HG03108 (cell line): ENCODE measurements around the gene RIPOR3.
"Not testable (repeated sequence)": the region's sequence is repeated elsewhere in the genome, so short reads cannot be mapped to it uniquely, and the experiment has no call there.

ENCODE experiments used
- ATAC-seq: cut with Tn5 transposase; IDR thresholded peaks from one replicate; pipeline ENCODE4 v1.9.1; 2021; ENCODE audit warnings: moderate library complexity; ENCODE audit not compliant: unreplicated experiment

RIPOR3 gene

DNA sequence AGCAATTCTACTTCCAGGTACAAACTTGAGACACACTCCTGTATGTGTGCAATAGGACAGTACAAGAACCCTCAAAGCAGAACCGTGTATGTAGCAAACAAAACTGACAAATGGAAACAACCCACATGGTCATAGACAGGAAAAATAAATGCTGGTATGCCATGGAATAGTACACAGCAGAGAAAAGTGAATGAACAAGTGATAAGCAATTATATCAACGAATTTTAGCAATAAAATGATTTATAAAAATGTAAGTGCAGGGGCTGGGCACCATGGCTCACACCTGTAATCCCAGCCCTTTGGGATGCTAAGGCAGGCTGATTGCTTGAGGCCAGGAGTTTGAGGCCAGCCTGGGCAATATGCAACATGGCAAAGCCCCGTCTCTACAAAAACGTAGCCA, 9.3 kb downstream of the RIPOR3 start:
- no peak for ATAC-seq

DNA sequence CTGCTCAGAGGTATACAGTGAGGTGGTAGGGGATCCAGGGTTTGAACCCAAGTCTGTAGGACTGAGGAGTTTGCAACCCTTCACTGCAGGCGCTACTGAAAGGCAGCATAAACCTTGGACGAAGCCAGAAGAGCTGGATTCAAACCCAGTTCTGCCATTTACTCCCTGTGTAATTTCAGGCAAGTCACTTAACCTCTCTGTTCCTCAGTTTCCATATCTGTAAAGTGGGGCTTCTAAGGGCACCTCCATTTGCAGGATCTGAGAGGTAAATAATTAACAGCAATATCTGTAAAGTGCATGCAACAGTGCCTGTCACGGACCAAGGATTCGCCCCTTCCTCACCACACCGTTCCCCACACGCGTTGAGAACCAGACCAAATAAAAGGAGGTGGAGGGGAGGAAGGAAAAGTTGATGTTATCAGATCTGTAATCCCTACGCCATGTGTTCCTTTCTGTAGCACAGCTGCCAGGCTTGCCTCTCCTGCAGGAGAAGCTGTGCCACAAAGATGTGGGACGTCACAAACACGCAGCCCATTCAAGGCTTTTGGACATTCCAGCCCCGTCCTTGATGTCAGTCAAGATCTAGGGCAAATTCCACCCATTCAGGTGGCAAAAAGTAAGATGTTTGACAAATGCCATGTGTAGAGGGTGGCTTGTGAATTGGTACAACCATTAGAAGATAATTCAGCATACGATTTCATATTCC, 9.8 kb downstream of the RIPOR3 start:
- ATAC-seq: no peak

DNA sequence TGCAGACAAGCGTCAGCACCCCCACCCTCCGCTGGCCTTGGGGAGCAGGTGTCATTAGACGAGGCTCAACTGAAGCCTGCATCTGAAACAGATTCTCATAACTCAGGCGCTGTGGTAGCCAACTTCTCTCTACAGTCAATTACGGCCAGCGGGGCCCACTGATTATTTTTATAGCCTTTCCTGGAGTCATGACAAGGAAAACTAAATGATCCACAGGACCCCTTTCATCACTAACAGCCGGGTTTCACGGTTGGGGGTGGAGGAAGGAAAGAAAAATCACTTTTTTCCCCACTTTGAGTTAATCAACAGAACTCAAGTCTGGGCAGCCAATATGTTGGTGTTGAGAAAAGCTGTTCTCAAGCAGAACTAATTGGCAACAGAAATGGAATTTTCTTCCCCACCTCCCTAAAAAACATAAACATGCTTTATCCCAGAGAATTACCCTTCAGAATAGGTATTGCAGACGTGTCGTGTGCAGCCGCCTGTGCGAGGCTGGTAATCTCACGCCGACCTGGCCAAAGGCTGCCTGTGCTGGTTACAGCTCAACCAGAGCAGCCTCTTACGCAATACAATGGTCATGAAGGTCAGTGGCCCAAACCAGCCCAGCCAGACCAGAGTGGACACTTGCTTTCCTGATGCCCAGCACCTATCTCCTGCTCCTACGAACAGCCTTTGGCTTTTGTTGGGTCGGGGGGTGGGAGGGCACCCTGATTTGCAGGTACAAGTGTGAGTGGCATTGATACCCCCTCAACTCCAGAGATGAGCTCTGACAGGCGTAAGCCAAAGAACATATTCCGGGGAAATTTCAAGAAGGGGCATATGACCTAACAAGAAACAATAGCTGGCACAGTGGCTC, 11.0 kb downstream of the RIPOR3 start:
- no peak for ATAC-seq

DNA sequence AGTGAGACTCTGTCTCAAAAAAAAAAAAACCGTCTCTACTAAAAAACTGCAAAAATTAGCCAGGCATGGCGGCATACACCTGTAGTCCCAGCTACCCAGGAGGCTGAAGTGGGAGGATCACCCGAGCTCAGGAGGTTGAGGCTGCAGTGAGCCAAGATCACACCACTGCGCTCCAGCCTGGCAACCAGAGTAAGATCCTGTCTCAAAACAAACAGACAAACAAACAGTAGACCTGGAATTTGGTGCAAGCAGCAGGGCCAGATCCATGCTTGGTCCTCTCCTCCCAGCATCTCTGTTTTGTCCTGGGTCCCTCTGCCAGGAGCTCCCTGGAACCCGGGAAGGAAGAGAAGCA, 11.6 kb downstream of the RIPOR3 start:
- ATAC-seq: no peak

DNA sequence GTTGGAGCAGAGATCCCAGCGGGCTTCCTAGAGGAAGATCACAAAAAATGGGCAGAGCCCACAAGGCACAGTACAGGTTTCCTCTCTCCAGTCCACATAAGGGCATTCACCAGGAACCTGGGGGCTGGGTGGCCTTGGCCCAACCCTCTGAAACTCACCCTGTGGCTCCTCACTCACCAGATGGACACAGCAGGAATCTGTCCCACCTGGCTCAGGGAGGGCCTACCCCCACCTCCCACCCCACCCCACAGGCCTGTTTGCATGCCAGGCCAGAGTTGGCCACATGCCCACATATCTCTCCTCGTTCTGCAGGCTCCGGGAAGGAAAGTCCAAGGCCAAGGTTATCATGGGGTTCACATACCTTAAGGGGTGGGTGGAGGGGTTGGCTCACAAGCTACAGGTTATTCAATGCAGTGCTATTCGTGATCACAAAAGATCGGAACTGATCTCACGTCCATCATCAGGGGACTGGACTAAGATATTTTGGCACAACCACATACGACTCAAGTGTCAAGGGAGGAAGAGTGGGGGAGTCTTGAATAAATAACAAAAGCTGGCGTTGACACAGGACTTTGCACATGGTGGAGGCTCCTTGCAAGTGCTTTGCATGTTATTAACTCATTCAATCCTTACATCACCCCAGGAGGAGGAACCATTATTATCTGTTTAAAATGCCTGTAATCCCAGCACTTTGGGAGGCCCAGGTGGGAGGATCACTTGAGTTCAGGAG, 13.0 kb downstream of the RIPOR3 start:
- ATAC-seq: no peak

DNA sequence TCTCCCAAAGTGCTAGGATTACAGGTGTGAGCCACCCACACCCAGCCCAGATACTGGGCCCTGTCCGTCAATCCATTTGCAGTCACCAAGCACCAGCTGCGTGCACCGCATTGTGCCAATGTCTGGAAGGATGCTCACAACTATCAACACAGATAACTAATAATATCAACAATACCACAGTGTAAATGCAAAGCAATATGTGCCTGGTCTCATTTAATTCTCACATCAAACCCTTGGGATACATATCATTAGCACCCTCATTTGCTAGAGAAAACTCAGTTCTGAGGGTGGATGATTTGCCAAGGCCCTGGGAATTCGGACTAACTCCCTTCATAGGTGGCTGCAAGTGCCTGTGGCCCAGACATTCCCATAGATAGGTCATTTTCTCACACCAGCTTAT, 14.5 kb downstream of the RIPOR3 start:
- no peak for ATAC-seq

DNA sequence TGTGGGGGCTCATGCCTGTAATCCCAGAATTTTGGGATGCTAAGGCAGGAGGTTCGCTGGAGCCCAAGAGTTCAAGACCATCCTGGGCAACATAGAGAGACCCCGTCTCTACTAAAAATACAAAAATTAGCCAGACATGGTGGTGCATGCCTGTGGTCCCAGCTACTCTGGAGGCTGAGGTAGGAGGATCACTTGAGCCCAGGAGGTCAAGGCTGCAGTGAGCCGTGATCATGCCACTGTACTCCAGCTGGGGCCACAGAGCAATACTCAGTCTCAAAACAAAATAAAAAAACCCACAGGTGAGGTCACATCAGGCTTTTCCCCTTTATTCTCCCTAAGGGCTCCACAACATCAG, 15.0 kb downstream of the RIPOR3 start:
- ATAC-seq: not testable (repeated sequence)

DNA sequence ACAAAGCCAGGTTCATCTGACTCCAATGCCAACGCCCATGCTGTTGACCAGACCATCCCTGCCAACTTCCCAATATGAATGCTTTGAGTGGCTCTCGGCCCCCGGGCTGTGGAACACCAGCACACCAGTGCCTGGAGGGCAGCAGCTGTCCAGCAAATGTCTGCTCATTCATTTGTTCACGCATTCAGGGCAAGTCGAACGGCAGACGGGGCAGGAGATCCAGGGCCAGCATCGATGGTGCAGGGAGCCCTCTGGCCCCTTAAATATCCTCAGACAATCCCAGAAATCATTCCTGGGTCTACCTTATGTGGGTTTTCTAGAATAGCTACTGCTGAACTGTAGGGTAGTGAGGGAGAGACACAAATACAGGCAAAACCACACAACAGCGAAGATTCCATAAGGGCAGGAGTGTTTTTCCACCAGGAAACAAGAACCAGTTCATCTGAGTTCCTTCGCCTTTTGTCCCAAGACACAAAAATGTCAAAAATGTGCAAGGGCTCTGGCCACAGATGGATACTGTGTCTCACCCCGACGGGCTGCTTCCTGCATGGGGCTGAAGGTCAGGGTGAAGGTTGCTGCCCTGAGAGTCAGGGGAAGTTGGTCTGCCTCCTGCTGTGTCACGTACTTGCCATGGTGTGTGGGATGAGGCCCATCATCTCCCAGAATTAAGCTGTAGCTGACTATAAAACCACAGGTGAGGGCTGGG, 15.5 kb downstream of the RIPOR3 start:
- ATAC-seq: no peak

DNA sequence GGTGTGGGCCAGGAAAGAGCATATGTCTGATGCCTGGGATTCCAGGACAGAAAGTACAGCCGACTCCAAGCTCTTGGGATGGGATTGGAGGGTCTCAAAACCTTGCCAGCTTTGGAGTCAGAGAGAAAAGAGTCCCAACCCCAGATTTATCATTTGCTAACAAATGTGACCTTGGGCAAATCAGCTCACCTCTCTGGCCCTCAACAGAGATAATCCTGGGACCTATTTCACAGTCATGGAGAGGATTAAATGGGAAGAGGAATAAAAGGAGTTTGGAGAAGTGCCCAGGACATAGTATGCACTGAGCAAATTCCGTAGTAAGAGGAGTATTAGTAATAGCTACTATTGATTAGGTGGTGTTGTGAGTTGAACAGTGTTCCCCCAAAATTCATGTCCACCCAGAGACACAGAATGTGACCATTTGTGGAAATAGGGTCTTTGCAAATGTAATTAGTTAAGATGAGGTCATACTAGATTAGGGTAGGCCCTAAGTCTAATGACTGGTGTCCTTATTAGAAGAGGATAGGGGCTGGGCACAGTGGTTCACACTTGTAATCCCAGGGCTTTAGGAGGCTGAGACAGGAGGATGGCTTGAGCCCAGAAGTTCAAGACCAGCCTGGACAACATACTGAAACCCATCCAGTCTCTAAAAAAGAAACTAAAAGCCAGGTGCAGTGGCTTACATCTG, 17.1 kb downstream of the RIPOR3 start:
- no peak for ATAC-seq

DNA sequence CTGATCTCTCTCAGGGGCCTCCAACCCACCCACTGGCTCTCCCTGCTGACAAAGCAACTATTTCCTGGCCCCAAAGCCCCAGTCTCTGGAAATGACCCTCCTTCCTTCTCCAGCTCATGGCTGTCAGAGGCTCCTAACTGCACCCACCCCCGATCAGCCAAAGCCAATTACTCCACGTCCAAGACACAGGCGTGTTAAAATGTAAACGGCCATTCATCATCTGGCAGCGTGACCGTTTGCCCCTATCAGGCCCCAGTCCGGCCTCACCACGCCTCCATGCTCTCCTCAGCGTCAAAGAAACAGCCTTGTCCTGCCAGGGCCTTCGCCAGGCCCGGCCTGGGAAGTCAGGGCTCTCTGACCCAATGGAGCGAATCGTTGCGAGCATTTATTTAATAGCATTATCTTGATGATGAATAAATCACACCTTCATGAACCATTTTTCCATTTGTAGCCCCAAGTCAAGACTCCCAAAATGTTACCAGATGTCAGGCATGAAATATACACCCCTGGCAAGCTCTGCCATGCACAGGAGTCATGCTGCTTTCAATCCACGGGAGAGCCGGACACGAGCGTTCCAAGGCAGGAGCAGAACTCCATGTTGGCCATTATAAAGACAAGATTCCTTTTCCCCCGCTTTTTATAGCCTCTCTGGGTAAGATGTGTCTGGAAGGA, 17.7 kb downstream of the RIPOR3 start:
- ATAC-seq: no peak

DNA sequence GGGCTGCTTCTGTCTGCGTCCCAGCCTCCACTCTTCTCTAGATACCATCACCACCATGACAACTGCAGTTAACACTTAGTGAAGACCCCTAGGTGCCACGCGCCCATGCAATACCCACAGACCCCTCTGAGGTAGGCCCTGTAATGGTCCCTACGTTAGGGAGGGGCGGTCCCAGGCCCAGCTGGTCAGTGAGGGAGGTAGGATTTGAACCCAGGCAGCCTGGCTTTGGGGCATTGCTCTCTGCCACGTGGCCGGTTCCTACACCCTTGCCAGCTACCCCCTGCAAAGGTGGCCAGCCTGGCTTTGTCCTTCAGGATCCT, 18.2 kb downstream of the RIPOR3 start:
- ATAC-seq: no peak

DNA sequence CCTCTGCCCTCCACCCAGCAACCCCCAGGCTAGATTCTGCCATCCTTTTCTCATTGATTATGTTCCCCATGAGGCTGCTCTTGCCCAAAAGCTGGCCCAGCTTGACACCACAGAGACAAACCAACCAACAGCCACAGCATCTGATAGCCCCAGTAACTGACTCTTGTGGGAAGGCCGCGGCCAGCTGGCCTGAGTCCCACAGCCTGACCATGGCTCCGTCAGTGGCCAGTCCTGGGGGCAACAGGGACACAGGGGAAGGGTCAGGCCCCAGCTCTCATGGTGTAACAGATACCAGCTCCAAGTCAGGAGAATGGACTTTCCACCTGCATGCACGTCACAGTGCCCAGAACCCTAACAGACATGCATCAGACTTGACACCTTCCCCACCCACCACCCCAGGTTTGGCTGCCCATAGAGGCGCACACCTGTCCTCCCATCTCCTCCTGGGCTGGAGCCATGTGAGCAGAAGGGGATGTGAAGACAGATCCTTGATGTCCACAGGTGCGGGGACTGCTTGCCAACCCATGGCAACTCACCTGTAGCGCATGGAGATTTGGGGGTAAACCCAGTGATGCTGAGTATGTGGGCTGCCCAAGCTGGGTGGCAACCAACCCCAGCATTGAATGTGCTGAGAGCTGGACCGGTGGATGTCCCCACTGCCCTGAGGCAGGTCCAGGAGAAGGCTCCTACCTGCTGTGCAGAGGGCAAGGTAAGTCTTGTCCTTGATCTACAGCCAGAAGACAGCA, 18.8 kb downstream of the RIPOR3 start:
- no peak for ATAC-seq

DNA sequence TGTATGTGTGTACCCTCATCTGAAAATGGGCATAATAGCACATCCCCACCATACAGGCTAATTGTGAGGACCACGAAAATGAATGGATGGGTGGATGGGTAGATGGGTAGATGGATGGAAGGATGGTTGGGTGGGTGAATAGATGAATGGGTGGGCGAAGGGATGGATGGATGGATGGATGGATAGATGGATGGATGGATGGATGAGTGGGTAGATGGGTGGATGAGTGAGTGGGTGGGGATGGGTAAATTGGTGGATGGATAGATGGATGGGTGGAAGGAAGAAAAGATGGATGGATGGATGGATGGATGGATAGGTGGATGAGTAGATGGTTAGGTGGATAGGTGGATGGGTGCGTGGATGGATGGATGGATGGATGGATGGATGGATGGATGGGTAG, 19.7 kb downstream of the RIPOR3 start:
- ATAC-seq: no peak

DNA sequence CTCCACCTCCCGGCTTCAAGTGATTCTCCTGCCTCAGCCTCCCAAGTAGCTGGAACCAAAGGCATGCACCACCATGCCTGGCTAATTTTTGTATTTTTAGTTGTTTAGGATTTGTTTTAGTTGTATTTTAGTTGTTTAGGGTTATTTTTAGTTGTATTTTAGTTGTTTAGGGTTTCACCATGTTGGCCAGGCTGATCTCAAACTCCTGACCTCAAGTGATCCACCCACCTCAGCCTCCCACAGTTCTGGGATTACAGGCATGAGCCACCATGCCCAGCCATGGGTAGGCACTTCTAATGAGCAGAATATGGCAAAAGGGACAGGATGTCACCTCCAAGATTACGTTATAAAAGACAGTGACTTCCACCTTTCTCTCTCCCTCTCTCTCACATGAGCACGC, 20.3 kb downstream of the RIPOR3 start:
- ATAC-seq: not testable (repeated sequence)

DNA sequence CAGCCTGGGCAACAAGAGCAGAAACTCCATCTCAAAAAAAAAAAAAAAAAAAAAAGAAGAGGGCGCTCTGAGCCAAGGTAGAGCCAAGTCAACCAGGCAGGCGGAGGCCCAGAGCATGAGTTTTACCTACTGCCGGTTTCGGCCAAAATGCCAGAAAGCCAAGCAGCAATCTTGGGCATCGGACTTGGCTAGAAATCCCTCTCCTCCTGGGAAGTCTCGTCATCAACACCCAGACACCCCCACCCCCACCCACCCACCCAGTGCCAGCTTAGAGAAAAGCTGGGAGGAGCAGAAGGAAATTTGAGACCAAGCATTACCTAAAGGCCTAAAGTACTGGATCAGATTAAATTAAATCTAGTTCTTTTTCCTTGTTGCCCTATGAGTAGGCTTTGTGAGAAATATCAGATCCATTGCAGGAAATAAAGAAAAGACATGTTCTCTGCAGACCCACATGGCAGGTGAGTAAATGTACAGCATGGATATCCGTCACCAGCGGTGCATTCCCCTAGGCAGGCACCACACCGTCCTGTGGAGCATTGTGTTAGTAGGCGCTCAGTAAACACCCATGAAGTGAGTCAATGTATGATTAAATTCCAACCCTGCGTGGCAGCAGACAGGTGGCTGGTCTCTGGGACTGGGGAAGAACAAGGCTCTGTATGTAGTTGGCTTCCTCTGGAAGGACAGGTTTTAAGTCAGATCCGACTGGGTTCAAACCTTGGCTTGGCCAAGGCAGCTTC, 21.0 kb downstream of the RIPOR3 start:
- ATAC-seq: no peak

DNA sequence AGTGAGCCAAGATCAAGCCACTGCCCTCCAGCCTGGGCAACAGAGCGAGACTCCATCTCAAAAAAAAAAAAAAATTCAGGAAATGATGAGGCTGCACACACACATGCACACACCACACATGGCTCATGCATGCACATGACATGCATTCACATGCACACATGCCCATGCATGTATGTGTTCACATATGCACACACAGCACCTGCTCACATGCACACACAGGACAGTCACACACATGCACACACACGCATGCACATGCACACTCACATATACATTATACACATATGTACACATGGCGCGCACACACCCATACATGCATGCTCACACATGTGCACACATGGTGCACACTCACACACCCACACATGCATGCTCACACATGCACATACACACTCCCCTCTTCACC, 22.5 kb downstream of the RIPOR3 start:
- no peak for ATAC-seq

DNA sequence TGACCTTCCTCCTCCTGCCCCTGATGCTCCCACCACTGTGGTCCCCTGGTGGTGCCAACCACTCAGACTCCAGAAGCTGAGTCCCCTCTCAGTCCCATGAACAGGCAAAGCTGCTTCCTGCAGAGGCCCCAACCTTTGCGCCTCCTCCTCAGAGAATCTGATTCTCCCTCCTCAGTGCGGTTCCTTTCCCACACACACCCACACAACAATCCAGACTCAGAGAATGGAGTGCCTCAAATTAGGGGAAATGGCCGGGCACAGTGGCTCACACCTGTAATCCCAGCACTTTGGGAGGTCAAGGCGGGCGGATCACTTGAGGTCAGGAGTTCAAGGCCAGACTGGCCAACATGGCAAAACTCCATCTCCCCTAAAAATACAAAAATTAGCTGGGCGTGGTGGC, 23.0 kb downstream of the RIPOR3 start:
- ATAC-seq: no peak

DNA sequence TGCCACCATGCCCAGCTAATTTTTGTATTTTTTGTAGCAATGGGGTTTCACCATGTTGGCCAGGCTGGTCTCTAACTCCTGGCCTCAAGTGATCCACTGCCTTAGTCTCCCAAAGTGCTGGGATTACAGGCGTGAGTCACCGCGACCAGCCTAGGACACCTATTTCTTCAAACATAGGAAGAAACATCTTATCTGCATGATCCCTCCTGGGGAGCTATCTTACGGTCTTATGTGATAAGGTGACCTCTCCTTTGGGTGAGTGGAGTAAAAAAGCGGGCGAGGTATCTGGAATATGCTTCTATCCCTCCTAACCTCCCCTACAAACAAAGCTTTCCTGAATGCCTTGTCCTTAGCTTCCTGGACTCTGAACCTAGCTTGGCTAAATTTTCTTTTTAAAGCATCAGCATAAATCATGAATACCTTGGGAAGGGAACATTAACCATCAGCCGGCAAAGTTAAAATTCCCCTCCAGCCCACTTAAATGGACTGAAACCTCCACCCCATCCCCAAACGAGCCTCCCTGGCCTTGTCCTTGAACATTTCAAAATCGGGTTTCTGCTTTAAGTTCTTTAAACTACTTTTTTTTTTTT, 24.5 kb downstream of the RIPOR3 start:
- no peak for ATAC-seq

DNA sequence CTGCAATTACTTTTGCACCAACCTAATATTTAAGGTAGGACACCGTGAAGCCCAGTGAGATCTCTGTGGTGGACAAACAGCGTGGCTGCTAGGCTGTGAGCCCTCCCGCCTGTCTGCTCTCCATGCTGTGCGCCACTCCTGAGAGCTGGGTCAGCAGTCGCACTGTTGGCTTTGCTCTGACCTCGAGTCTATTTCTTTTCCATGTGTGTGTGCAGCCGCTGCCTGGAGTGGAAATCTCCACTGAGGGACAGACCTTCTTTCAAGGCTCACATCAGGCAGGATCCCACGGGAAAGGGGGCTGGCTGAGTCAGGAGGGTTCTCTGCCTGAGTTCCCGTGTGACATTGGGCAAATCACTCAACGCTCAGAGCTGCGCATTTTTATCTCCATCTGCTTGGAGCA, 27.1 kb downstream of the RIPOR3 start:
- no peak for ATAC-seq
